Right lobe of liver (tissue), 4 donors: ENCODE measurements around the gene LEP.

Experiments
- POLR2A ChIP-seq: fragments of 450-650 bp; IDR thresholded peaks from one replicate; pipeline ENCODE4 v1.6.1; 2017; ENCODE audit warnings: antibody characterized with exemption, mild to moderate bottlenecking
- TF ChIP-seq, protein P1 (sequence below), 4 donors: fragments of 200-600 bp in 3 of 4; fragments of 450-650 bp in 1 of 4; IDR thresholded peaks; one replicate each; pipeline versions ENCODE4 v1.5.1 to v1.8.0; 2016 to 2022; ENCODE audit warnings: antibody characterized with exemption in 4 of 4, mild to moderate bottlenecking in 2 of 4
- donor health status: DM: no; HTN: no; CAD: no.
- donor health status: DM: no; HTN: no; CAD: no.
- donor health status: DM: no; HTN: yes; CAD: no.

DNA sequence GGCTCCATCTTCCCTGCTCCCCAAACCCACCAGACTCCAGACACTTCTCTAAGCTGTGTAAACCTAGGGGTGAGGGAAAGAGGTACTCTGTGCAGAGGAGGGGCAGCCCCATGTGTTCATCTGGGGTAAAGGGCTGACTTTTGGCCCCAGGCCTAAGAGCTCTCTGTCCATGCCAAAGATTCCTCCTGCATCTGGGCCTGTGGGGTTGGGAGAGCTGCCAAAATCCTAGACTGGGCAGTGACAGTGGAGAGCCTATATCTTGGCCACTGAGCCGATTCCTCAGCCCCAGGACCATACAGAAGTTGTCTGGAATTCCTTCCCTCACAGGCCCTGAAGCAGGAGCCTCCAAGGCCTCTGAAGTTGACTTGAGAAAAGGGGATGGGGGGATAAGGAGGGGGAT, 25.3 kb upstream of the LEP start:
- TF ChIP-seq, protein P1, sequence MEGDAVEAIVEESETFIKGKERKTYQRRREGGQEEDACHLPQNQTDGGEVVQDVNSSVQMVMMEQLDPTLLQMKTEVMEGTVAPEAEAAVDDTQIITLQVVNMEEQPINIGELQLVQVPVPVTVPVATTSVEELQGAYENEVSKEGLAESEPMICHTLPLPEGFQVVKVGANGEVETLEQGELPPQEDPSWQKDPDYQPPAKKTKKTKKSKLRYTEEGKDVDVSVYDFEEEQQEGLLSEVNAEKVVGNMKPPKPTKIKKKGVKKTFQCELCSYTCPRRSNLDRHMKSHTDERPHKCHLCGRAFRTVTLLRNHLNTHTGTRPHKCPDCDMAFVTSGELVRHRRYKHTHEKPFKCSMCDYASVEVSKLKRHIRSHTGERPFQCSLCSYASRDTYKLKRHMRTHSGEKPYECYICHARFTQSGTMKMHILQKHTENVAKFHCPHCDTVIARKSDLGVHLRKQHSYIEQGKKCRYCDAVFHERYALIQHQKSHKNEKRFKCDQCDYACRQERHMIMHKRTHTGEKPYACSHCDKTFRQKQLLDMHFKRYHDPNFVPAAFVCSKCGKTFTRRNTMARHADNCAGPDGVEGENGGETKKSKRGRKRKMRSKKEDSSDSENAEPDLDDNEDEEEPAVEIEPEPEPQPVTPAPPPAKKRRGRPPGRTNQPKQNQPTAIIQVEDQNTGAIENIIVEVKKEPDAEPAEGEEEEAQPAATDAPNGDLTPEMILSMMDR (IDR thresholded peaks at IDR 0.05) = no peak
- no peak for TF ChIP-seq POLR2A
